Endometrial microvascular endothelial cells (primary cell): ENCODE results near the gene CTNNAL1. TPM values are rescaled to one million over a fixed set of nuclear protein-coding genes. Genes with fewer than 3 reads are reported as not detected.
"Not testable (repeated sequence)": the region's sequence is repeated elsewhere in the genome, so short reads cannot be mapped to it uniquely, and the experiment has no call there.

Experiments used
- in situ Hi-C: cut with HindIII; loops from 2 replicates; pipeline ENCODE4 v1.10.0; 2017; ENCODE audit warnings: low sequenced_read_pairs, low pct_unique_long_range_greater_than_20kb; ENCODE audit errors: inconsistent ontology term
- total RNA-seq: library from RNA; depleted of rRNA; stranded (reverse); fragments of >200 nt; gene quantifications from one replicate; pipeline ENCODE4 v1.2.3, GENCODE V29; 2015; ENCODE audit errors: inconsistent ontology term

Gene CTNNAL1, protein sequence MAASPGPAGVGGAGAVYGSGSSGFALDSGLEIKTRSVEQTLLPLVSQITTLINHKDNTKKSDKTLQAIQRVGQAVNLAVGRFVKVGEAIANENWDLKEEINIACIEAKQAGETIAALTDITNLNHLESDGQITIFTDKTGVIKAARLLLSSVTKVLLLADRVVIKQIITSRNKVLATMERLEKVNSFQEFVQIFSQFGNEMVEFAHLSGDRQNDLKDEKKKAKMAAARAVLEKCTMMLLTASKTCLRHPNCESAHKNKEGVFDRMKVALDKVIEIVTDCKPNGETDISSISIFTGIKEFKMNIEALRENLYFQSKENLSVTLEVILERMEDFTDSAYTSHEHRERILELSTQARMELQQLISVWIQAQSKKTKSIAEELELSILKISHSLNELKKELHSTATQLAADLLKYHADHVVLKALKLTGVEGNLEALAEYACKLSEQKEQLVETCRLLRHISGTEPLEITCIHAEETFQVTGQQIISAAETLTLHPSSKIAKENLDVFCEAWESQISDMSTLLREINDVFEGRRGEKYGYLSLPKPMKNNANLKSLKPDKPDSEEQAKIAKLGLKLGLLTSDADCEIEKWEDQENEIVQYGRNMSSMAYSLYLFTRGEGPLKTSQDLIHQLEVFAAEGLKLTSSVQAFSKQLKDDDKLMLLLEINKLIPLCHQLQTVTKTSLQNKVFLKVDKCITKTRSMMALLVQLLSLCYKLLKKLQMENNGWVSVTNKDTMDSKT
- 153 TPM for total RNA-seq

DNA sequence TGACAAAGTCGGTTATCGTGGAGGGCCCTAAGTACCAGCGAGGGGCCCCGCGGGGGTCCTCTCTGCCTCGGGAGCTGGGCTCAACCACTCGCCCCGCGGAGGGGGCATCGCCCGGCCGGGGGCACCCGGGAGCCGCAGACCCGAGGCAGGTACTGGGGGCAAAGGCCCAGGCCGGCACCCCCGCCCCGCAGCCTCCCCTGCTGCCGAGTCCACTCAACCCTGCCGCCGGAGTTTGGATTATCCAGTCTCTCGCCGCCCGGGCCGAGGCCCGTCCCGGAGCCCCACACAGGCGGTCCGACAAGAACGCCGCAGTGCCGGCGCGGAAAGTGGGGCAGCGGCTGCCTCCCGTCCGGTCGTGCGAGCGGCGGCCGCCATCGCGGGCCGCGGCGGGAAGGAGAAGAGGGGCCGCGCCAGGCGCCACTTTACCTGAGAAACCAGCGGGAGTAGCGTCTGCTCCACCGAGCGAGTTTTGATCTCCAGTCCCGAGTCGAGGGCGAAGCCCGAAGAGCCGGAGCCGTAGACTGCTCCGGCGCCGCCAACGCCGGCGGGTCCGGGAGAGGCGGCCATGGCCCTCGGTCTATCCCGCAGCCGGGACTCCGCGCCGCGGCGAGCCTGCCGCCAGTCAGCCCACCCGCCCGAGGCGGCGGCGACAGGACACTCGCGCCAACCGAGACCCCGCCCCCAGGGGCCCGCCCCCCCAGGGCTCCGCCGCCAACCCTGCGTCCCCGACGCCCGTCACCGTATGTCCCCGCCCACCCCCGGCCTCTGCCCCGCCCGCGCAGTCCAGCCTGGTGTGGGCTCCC lies at the start of gene CTNNAL1:
Gene CTNNAL1, minus strand, starts transcription at position 624 of the 803 bp plus-strand sequence. Its CDS starts 57 bp downstream, at position 567.
- in situ Hi-C loops: loop anchor here (25.0 kb wide), 1 partner anchor 99 kb away; the partner anchor contains the start of gene TMEM245

DNA sequence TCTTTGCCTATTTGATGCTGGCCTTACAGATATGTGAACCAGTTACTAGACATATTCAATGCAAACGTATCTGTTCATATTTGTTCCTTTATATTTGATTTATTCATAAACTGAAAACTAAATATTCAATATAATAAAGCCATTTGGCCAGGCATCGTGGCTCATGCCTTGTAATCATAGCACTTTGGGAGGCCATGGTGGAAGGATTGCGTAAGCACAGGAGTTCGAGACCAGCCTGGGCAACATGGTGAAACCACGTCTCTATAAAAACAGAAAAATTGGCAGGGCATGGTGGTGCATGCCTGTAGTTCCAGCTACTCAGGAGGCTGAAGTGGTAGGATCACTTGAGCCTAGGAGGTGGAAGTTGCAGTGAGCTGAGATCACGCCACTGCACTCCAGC lies 49.2 kb upstream of the CTNNAL1 start:
- in situ Hi-C loops: no loop called here

DNA sequence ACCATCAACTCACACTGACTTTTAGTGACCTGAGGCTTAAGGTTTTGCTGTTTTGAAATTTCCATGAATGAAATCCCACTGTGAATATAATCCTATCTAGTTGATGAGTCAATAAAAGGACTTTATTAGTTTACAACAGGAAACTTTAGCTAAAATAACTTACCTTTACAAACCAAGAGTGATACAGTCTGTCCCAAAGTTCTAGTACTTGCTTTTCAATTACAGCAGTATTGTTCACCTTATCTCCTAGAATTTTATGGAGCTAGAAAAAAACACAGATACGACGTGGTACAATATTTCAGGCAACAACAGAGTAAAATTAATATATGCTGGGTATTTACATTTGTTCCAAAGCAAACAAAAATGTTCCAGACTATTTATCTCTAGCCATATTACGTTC lies 46.9 kb upstream of the CTNNAL1 start:
- in situ Hi-C loops: no loop called here

GRCh38 chr9:109053121-109053520 lies 39.8 kb upstream of the CTNNAL1 start:
- in situ Hi-C loops: not testable (repeated sequence)

DNA sequence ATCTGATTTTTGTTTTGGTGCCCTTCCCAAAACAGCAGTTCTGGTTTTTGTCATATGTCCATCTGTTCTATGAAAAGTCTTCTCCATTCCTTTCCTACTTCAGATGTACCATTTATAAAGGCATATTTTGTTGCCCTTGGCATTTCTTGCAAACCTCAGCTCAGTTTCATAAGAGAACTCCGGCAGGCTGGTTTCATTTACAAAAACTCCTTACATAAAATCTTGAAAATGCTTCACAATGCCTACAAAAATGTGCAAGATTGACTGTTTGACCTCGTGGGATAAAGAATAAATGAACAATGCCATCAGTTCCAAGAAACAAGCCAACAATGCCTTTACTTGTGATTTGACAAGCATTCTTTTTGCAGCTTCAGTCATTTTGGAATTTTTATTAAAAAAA lies 39.1 kb upstream of the CTNNAL1 start:
- in situ Hi-C loops: no loop called here

- in situ Hi-C loops: no loop called here
These were observed 38.4 kb upstream of the CTNNAL1 start for GRCh38 chr9:109051733-109052132.

GRCh38 chr9:109050444-109050843 lies 37.1 kb upstream of the CTNNAL1 start:
- in situ Hi-C loops: no loop called here

DNA sequence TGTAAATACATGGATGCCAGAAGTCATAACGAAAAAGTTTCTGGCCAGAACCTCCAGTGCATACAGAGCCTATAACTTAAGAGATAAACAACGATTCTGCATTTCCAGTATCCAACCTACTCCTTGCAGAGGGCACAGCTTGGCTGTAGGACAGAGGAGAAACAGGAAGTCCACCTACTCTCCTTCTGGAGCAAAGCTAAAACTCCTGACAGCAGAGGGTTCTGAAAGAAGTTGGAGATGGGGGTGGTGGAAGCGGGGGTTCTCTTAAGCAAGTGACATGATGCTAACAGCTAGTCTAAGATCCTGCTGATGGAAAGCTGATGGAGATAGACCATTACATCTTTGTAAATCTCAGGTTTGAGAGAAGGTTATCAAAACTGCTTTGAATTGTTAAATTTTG lies 35.5 kb upstream of the CTNNAL1 start:
- in situ Hi-C loops: no loop called here

DNA sequence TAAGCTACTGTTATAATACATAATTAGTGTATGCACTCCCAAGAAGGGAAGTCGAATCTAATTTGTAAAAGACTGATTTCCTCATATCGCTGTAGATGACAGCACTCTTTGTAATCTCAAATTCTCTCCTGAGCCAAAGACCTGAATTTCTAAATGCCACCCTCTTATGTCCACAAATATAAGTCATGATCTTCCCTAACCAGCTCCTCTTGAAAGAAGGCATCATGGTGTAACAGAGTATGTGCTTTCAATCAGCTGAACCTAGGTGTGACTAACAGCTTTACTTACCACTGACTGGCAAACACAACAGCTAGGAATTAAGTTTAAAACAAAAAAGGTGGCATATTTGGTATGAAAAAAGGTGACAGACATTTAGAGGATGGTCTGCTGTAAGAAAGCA lies 34.0 kb upstream of the CTNNAL1 start:
- in situ Hi-C loops: no loop called here

DNA sequence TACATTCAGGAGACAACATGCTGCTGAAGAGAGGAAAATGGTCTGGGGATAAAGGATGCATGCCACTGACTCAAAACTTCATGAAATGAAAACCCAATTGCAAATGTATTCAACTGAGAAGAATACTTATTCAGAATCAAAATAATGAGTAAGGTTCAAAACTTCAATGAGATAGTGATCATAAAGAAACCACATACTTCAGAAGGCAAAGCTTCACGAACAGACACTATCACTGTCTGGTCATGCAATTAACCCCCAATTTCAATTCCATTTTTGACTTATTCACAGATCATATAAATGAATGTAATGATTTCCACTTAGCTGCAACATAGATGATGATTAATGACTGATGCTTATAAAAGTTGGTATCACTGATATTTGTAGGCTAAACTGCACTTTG lies 33.0 kb upstream of the CTNNAL1 start:
- in situ Hi-C loops: no loop called here

DNA sequence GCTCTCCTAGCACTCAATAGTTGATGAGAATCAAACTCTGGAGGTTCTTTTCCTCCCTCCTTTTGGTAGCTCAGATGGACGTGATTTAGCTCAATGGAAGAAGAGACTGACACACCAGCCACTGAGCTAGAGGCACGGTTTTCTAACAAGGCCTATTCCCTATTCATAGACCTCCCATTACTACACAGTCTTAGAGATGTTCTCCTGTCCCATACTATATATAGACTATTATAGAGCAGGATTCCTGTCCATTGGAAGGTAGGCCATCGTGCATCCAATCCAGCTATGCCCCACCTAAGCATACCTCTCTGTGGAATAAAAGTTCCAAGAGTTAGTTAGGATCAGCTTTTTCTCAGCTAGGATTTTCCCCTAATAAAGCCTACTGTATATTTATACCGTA lies 30.3 kb upstream of the CTNNAL1 start:
- in situ Hi-C loops: no loop called here

GRCh38 chr9:109040571-109040970 lies 27.3 kb upstream of the CTNNAL1 start:
- in situ Hi-C loops: no loop called here

DNA sequence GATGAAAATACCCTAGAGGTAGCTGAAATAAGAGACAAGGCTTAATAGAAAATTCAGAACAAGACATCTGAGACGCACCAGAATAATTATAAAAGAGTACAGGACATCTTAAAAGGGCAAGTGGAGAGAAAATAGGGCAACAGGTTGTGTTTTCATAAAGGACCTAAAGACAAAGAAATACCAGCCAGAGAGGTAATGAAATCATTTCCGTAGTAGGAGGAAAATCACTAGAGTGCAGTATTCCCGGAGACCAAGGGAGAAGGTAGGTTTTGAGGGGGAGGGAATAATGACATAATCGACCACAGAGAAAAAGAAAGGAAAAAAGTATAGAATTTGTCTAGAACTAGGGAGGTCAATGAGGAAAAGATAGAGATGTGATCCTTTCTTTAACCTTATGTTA lies 26.2 kb upstream of the CTNNAL1 start:
- in situ Hi-C loops: no loop called here

GRCh38 chr9:109037946-109038715 lies 24.8 kb upstream of the CTNNAL1 start:
- in situ Hi-C loops: no loop called here

- in situ Hi-C loops: no loop called here
These were observed 23.7 kb upstream of the CTNNAL1 start for GRCh38 chr9:109036744-109037680.

GRCh38 chr9:109035684-109036423 lies 22.6 kb upstream of the CTNNAL1 start:
- in situ Hi-C loops: no loop called here
